GM15510 (cell line): Measurements from ENCODE around the gene TNFRSF25.

Experiments used
- POLR2A ChIP-seq: IDR thresholded peaks from 3 replicates; pipeline ENCODE4 v1.6.1; 2011; ENCODE audit warnings: borderline replicate concordance; ENCODE audit not compliant: insufficient read length; ENCODE audit errors: extremely low read depth

TNFRSF25 gene

GRCh38 chr1:6424000-6424565 is 41.9 kb downstream of the TNFRSF25 start:
- TF ChIP-seq POLR2A = no peak

- no peak for TF ChIP-seq POLR2A
Observed at GRCh38 chr1:6423321-6423999, 42.5 kb downstream of the TNFRSF25 start.

- TF ChIP-seq POLR2A = no peak
Observed at GRCh38 chr1:6421266-6421665, 44.7 kb downstream of the TNFRSF25 start.

GRCh38 chr1:6420454-6421042 is 45.4 kb downstream of the TNFRSF25 start:
- no peak for TF ChIP-seq POLR2A

- no peak for TF ChIP-seq POLR2A
Observed at GRCh38 chr1:6419804-6420453, 46.0 kb downstream of the TNFRSF25 start, which contains the start of gene HES2. Gene HES2 (minus strand): TSS chr1:6419919. CDS start chr1:6419820, 99 bp downstream.

GRCh38 chr1:6419397-6419803 is 46.6 kb downstream of the TNFRSF25 start:
- no peak for TF ChIP-seq POLR2A

GRCh38 chr1:6418668-6419396 is 47.1 kb downstream of the TNFRSF25 start:
- no peak for TF ChIP-seq POLR2A

GRCh38 chr1:6417961-6418667 is 47.9 kb downstream of the TNFRSF25 start:
- no peak for TF ChIP-seq POLR2A

- TF ChIP-seq POLR2A = no peak
Observed at GRCh38 chr1:6416906-6417305, 49.1 kb downstream of the TNFRSF25 start.

GRCh38 chr1:6416295-6416656 is 49.7 kb downstream of the TNFRSF25 start:
- no peak for TF ChIP-seq POLR2A

GRCh38 chr1:6414881-6415626 is 50.9 kb downstream of the TNFRSF25 start:
- no peak for TF ChIP-seq POLR2A

GRCh38 chr1:6414443-6414844 is 51.5 kb downstream of the TNFRSF25 start:
- TF ChIP-seq POLR2A = no peak

- no peak for TF ChIP-seq POLR2A
Observed at GRCh38 chr1:6412896-6413295, 53.1 kb downstream of the TNFRSF25 start.
